ENCODE data around the gene ATXN10. TPM values are rescaled to one million over a fixed set of nuclear protein-coding genes. Genes with fewer than 3 reads are reported as not detected.

ATXN10 gene
- total and polyA plus RNA-seq, 2 of the 13 experiments (the other 11 are each of a cell fraction or from before 2014, with no cell fraction given), result 60.1 to 194 TPM

- WGBS (ENCODE audit: low lambda C conversion rate), result 98% methylated on average over 14 of the region's 14 CpGs
- Histone ChIP-seq H4K20me1 (ENCODE audit: insufficient read depth, low read length) (no peaks in the 10 kb centered on the region), H3K27me3 (ENCODE audit: control insufficient read depth in 1 of 2, insufficient read depth in 2 of 2, low read length in 2 of 2) (no peaks in the 10 kb centered on the region), H3K27ac (ENCODE audit: extremely low read length, insufficient read depth, low read length) (no peak overlapping the region), H3K4me1 (ENCODE audit: insufficient read depth, low read length) (0 out of 2 replicates have a peak, but pooled peaks cover under 1% of the 10 kb centered on the region), H2AFZ (ENCODE audit: low read length) (no peak overlapping the region), H3K9me3 (ENCODE audit: low read length) (no peaks in the 10 kb centered on the region), H3K4me2 (ENCODE audit: low read depth, low read length) (no peak overlapping the region), H3K36me3 (replicated peaks in 1 of 2; ENCODE audit: control insufficient read depth in 1 of 2, insufficient read depth in 2 of 2, low read length in 2 of 2) (peaks cover 12 to 27% of the 10 kb centered on the region in 2 experiments; a peak in 4 of 5 replicates), H3K4me3 (replicated peaks in 1 of 3; ENCODE audit: insufficient read depth in 1 of 3, low read depth in 2 of 3, low read length in 3 of 3) (no peak overlapping the region), H3K79me2 (ENCODE audit: insufficient read depth, low read length) (no peaks in the 10 kb centered on the region), H3K9ac (ENCODE audit: insufficient read depth, low read depth, low read length) (no peak overlapping the region)
- in situ Hi-C loops (cut with HindIII; ENCODE audit: extremely low pct_ligation_motif_present, low pct_unique_long_range_greater_than_20kb), result no loop called here
- no peak for DNase-seq (ENCODE audit: low spot score)
- CTCF ChIA-PET (ENCODE audit: low intra/inter-chr PET ratio, low total read pairs), result no interaction called here
- intact Hi-C loops (cut with micrococcal nuclease; ENCODE audit: unreplicated experiment), result no loop called here
- POLR2A ChIA-PET, result no interaction called here
- TF ChIP-seq GLMP (CRISPR knock-in tag; IDR thresholded peaks at IDR 0.05; ENCODE audit: borderline replicate concordance), result no peak
- no peak for TF ChIP-seq ZBTB14 (CRISPR knock-in tag; IDR thresholded peaks at IDR 0.05)
- TF ChIP-seq HMGXB3 (CRISPR knock-in tag; IDR thresholded peaks at IDR 0.05; ENCODE audit: borderline replicate concordance), result no peak
- no peak for TF ChIP-seq CEBPZ (IDR thresholded peaks at IDR 0.05; ENCODE audit: low read length)
- no peak for TF ChIP-seq ZNF326 (CRISPR knock-in tag; IDR thresholded peaks at IDR 0.05; ENCODE audit: borderline replicate concordance)
- no peak for TF ChIP-seq TOPORS (CRISPR knock-in tag; IDR thresholded peaks at IDR 0.05)
- no peak for TF ChIP-seq MTF2 (CRISPR knock-in tag; IDR thresholded peaks at IDR 0.05; ENCODE audit: borderline replicate concordance)
- no peak for ATAC-seq
- no peak for FAIRE-seq
- BruUV-seq (replicated peaks), result no TSS peak
Observed at GRCh38 chr22:45757068-45757467, 85.4 kb downstream of the ATXN10 start.

Measured in HepG2 (cell line).